HG02610 (cell line): Measurements from ENCODE around the gene UBASH3A.
A peak's percentile ranks its signal among the peaks of the same experiment; 100 is the strongest.

Experiments used
- ATAC-seq: cut with Tn5 transposase; IDR thresholded peaks from one replicate; pipeline ENCODE4 v1.9.1; 2021; ENCODE audit warnings: mild to moderate bottlenecking, moderate library complexity; ENCODE audit not compliant: unreplicated experiment

Gene UBASH3A

GRCh38 chr21:42388740-42389448, 14.8 kb upstream of the UBASH3A start:
- ATAC-seq = no peak

- ATAC-seq = no peak
Measured at GRCh38 chr21:42389449-42389835, 14.3 kb upstream of the UBASH3A start.

- ATAC-seq = no peak
Measured at GRCh38 chr21:42390193-42390592, 13.5 kb upstream of the UBASH3A start.

- ATAC-seq = no peak
Measured at GRCh38 chr21:42390696-42391095, 13.0 kb upstream of the UBASH3A start.

- ATAC-seq = no peak
Measured at GRCh38 chr21:42391297-42391696, 12.4 kb upstream of the UBASH3A start.

GRCh38 chr21:42392731-42393442, 10.8 kb upstream of the UBASH3A start:
- ATAC-seq = peak; percentile 56

GRCh38 chr21:42393443-42393950, 10.2 kb upstream of the UBASH3A start:
- no peak for ATAC-seq

- no peak for ATAC-seq
Measured at GRCh38 chr21:42395302-42395701, 8.4 kb upstream of the UBASH3A start.

GRCh38 chr21:42395905-42396651, 7.6 kb upstream of the UBASH3A start, which contains the start of gene TMPRSS3:
TSS of gene TMPRSS3 (minus strand) at chr21:42396052. CDS start at chr21:42395417, 635 bp downstream.
- ATAC-seq = no peak

- no peak for ATAC-seq
Measured at GRCh38 chr21:42396799-42397745, 6.6 kb upstream of the UBASH3A start.

GRCh38 chr21:42397746-42398394, 5.8 kb upstream of the UBASH3A start:
- no peak for ATAC-seq

- no peak for ATAC-seq
Measured at GRCh38 chr21:42398436-42399028, 5.2 kb upstream of the UBASH3A start.

- ATAC-seq = no peak
Measured at GRCh38 chr21:42400525-42400924, 3.2 kb upstream of the UBASH3A start.

- no peak for ATAC-seq
Measured at GRCh38 chr21:42401154-42401553, 2.5 kb upstream of the UBASH3A start.

- ATAC-seq = no peak
Measured at GRCh38 chr21:42401820-42402251, 1.9 kb upstream of the UBASH3A start.

- ATAC-seq = no peak
Measured at GRCh38 chr21:42404539-42404938, 837 bp downstream of the UBASH3A start.

GRCh38 chr21:42405064-42406013, 1.6 kb downstream of the UBASH3A start:
- ATAC-seq = no peak

GRCh38 chr21:42406201-42406621, 2.5 kb downstream of the UBASH3A start:
- ATAC-seq = no peak
